Vagina (tissue), 2 donors: ENCODE measurements around the gene SCAI. TPM values are rescaled to one million over a fixed set of nuclear protein-coding genes. Genes with fewer than 3 reads are reported as not detected.

ENCODE experiments used
- DNase-seq, 2 donors: peaks; one replicate each; pipeline ENCODE4 v3.0.0-alpha.2; 2017; ENCODE audit errors: extremely low spot score in 2 of 2
- H3K27ac ChIP-seq: fragments of 200-600 bp; sonication (generic); one replicate; pipeline ENCODE4 v1.5.1; 2019
- H3K27me3 ChIP-seq: fragments of 200-600 bp; sonication (generic); one replicate; pipeline ENCODE4 v1.5.1; 2019
- H3K36me3 ChIP-seq, 2 donors: fragments of 200-600 bp; sonication (generic); one replicate each; pipeline ENCODE4 v1.5.1; 2017 to 2019
- H3K4me1 ChIP-seq: fragments of 200-600 bp; sonication (generic); one replicate; pipeline ENCODE4 v1.5.1; 2019
- H3K4me3 ChIP-seq, 2 donors: fragments of 200-600 bp; sonication (generic); 1 replicate in 1 of 2; 2 replicates in 1 of 2; pipeline ENCODE4 v1.5.1; 2016 to 2019
- H3K9me3 ChIP-seq: fragments of 200-600 bp; sonication (generic); one replicate; pipeline ENCODE4 v1.5.1; 2019
- POLR2A ChIP-seq, 2 donors: fragments of 450-650 bp; IDR thresholded peaks; one replicate each; pipeline ENCODE4 v1.6.1; 2017; ENCODE audit warnings: antibody characterized with exemption in 2 of 2, mild to moderate bottlenecking in 2 of 2, moderate library complexity in 2 of 2
- POLR2AphosphoS5 ChIP-seq, 2 donors: sonication (generic); formaldehyde crosslinking; IDR thresholded peaks; one replicate each; pipeline ENCODE4 v1.9.0; 2017; ENCODE audit warnings: antibody characterized with exemption in 2 of 2, mild to moderate bottlenecking in 2 of 2, low read depth in 1 of 2; ENCODE audit not compliant: insufficient read depth in 1 of 2
- intact Hi-C: fragments of 100-400 bp; cut with DNase I; formaldehyde crosslinking; loops from one replicate; pipeline ENCODE4 v1.15.1; 2023
- total RNA-seq: library from RNA; depleted of rRNA; stranded (reverse); fragments of >200 nt; gene quantifications from one replicate; pipeline ENCODE4 v1.2.3, GENCODE V29; 2016
- TF ChIP-seq, protein P1 (sequence below), 3 experiments: fragments of 450-650 bp in 2 of 3; fragments of 200-600 bp in 1 of 3; sonication (generic) in 1 of 3; IDR thresholded peaks; one replicate each; pipeline ENCODE4 v1.5.1; 2017 to 2019; ENCODE audit warnings: antibody characterized with exemption in 3 of 3, mild to moderate bottlenecking in 2 of 3, moderate library complexity in 2 of 3

SCAI gene
- total RNA-seq, 1 donor from 2014 or later = 15.7 TPM

DNA sequence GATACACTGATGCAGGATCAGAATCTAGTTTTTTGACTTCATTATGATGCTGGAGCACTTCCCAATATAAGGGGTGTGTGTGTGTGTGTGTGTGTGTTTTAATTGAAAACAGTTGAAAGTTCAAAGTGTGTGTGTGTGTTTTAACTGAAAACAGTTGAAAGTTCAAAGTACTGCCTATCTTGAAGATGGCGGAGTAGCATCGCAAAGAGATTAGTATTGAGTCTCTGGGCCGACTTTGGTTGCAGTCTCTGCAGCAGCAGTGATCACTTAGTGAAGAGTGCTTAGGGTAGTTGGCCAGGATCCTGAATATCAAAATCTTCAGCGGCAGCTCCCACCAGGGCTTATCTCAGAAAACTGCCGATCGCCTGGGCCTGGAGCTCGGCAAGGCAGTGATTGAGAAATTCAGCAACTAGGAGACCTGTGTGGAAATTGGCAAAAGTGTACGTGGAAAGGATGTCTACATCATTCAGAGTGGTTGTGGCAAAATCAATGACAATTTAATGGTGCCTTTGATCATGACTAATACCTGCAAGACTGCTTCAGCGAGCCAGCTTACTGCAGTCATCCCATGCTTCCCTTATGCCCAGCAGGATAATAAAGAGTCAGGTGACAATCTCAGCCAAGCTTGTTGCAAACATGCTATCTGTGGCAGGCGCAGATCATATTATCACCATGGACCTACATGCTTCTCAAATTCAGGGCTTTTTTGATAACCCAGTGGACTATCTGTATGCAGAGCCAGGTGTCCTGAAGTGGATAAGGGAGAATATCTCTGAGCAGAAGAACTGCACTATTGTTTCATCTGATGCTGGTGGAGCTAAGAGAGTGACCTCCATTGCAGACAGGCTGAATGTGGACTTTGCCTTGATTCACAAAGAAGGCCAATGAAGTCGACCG lies 7.3 kb upstream of the SCAI start:
- Histone ChIP-seq H3K36me3 (peaks cover 4 to 30% of the 10 kb centered on the region in 2 donors), H3K9me3 (no peaks in the 10 kb centered on the region), H3K4me1 (no peaks in the 10 kb centered on the region), H3K27ac (no peak overlapping the region), H3K27me3 (no peaks in the 10 kb centered on the region), H3K4me3 (no peak overlapping the region)
- DNase-seq = no peak
- no peak for TF ChIP-seq POLR2AphosphoS5 (IDR thresholded peaks at IDR 0.05; ENCODE audit: insufficient read depth in 1 of 2, low read depth in 1 of 2)
- no peak for TF ChIP-seq POLR2A (IDR thresholded peaks at IDR 0.05)
- TF ChIP-seq, protein P1, sequence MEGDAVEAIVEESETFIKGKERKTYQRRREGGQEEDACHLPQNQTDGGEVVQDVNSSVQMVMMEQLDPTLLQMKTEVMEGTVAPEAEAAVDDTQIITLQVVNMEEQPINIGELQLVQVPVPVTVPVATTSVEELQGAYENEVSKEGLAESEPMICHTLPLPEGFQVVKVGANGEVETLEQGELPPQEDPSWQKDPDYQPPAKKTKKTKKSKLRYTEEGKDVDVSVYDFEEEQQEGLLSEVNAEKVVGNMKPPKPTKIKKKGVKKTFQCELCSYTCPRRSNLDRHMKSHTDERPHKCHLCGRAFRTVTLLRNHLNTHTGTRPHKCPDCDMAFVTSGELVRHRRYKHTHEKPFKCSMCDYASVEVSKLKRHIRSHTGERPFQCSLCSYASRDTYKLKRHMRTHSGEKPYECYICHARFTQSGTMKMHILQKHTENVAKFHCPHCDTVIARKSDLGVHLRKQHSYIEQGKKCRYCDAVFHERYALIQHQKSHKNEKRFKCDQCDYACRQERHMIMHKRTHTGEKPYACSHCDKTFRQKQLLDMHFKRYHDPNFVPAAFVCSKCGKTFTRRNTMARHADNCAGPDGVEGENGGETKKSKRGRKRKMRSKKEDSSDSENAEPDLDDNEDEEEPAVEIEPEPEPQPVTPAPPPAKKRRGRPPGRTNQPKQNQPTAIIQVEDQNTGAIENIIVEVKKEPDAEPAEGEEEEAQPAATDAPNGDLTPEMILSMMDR (IDR thresholded peaks at IDR 0.05) = no peak
- intact Hi-C loops = no loop called here

DNA sequence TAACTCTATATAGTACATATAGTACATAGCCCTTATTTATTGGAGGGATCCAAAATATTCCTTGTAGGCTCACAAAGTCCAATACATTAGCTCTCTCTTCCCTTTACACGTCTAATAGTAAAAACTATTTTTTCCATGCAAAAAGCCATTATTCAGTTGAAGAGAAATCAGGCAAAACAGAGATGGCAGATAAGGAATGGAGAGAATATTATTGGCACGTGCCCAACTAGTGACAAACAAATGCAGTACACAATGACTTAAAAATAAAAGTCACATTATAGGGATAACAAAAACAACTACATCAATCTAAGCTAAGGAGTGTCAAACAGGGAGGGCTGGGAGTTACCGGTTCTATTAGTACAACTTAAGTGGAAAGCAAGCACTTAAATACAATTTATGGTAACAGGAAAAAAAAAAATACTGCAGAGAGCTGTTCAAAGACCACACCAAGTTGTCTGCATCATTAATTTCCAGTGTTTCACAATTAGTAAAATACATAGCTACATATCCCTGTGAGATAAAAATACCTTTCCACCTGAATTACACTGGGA lies 4.1 kb upstream of the SCAI start:
- H3K36me3 ChIP-seq = peaks cover 0 to 19% of the 10 kb centered on the region in 2 donors
- no peaks in the 10 kb centered on the region for H3K27me3 ChIP-seq
- no peak overlapping the region for H3K4me3 ChIP-seq
- no peak overlapping the region for H3K27ac ChIP-seq
- TF ChIP-seq POLR2AphosphoS5 (IDR thresholded peaks at IDR 0.05; ENCODE audit: insufficient read depth in 1 of 2, low read depth in 1 of 2) = no peak
- TF ChIP-seq, protein P1 (IDR thresholded peaks at IDR 0.05) = no peak
- TF ChIP-seq POLR2A (IDR thresholded peaks at IDR 0.05) = no peak
- intact Hi-C loops = loop anchor here (10.0 kb wide), 2 partner anchors 203 to 373 kb away; partner anchors contain the start of genes GOLGA1, NR6A1 and OLFML2A
- peaks cover 11% of the 10 kb centered on the region for H3K4me1 ChIP-seq
- H3K9me3 ChIP-seq = no peaks in the 10 kb centered on the region
- DNase-seq = no peak

DNA sequence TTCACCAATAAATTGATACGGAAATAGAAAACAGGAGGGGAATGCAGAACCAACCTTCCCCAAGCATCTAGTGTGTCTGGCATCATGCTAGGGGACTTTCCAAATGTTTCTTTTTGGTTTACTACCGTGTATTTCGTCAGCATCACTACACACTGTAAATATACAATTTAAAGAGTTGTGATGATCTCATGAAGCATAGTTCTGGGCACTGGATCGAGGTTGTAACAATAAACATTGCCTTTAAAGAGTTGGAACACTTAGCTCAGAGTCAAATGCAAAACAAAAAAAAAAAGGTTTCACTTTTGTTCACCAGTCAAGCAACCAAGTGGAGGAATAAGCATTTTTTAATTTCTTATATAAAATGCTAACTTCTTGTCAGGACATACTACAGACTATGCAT lies 2.9 kb upstream of the SCAI start:
- intact Hi-C loops = loop anchor here (10.0 kb wide), 2 partner anchors 201 to 371 kb away; partner anchors contain the start of genes GOLGA1, NR6A1 and OLFML2A
- TF ChIP-seq POLR2AphosphoS5 (IDR thresholded peaks at IDR 0.05; ENCODE audit: insufficient read depth in 1 of 2, low read depth in 1 of 2) (no peak), POLR2A (IDR thresholded peaks at IDR 0.05) (no peak)
- TF ChIP-seq, protein P1 (IDR thresholded peaks at IDR 0.05) = no peak
- DNase-seq = no peak
- Histone ChIP-seq H3K27ac (no peak overlapping the region), H3K36me3 (peaks cover 0 to 8% of the 10 kb centered on the region in 2 donors), H3K4me3 (no peak overlapping the region), H3K27me3 (no peaks in the 10 kb centered on the region), H3K4me1 (peaks cover 14% of the 10 kb centered on the region), H3K9me3 (no peaks in the 10 kb centered on the region)

DNA sequence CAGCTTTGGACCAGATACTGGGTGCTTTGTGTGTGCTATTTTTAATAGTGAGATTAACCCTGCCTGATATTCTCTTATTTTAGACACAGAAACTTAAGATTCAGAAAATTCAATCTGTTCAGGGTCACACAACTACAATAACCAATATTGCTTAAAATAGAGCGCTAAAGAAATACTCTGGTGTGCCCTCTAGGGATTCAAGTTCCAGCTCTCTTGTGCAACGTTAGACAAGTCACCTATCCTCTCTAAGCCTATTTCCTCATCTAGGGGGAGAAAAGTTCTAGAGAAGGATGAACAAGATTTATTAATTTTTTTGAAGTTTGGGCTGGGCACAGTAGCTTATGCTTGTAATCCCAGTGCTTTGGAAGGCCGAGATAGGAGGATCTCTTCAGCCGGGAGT lies 2.1 kb upstream of the SCAI start:
- Histone ChIP-seq H3K27me3 (no peaks in the 10 kb centered on the region), H3K4me3 (no peak overlapping the region), H3K4me1 (peaks cover 14% of the 10 kb centered on the region), H3K36me3 (no peaks in the 10 kb centered on the region), H3K9me3 (no peaks in the 10 kb centered on the region), H3K27ac (no peak overlapping the region)
- intact Hi-C loops = loop anchor here (10.0 kb wide), 2 partner anchors 201 to 371 kb away; partner anchors contain the start of genes GOLGA1, NR6A1 and OLFML2A
- no peak for TF ChIP-seq POLR2AphosphoS5 (IDR thresholded peaks at IDR 0.05; ENCODE audit: insufficient read depth in 1 of 2, low read depth in 1 of 2)
- TF ChIP-seq POLR2A (IDR thresholded peaks at IDR 0.05) = no peak
- TF ChIP-seq, protein P1 (IDR thresholded peaks at IDR 0.05) = no peak
- DNase-seq = no peak
